H1 (cell line): ENCODE data around the gene IL37. TPM values are rescaled to one million over a fixed set of nuclear protein-coding genes. Genes with fewer than 3 reads are reported as not detected.

Source experiments
- CTCF ChIA-PET: fragments of 300-600 bp; sonication (Branson Sonifier 250); formaldehyde crosslinking; loops from one replicate; lab custom pipeline; 2021; ENCODE audit not compliant: partially characterized antibody; lab: Charles Lee
- POLR2A ChIA-PET: fragments of 300-600 bp; sonication (Branson Sonifier 250); formaldehyde crosslinking; loops from one replicate; lab custom pipeline; 2021; ENCODE audit warnings: inconsistent platforms; ENCODE audit not compliant: partially characterized antibody; lab: Charles Lee
- DNase-seq, 2 experiments: peaks; one replicate each; pipeline versions ENCODE4 v3.0.0 to v3.0.0-alpha.2; 2010 to 2022; ENCODE audit warnings: low spot score in 2 of 2, low read depth in 1 of 2, mixed read lengths in 1 of 2
- FAIRE-seq: peaks from 2 replicates; lab custom pipeline; 2011; peaks lifted over from hg19 to GRCh38; lab: Jason Lieb, UNC
- H2AFZ ChIP-seq: 2 replicates; pipeline ENCODE4 v1.8.1; 2012; ENCODE audit warnings: low read length, inconsistent platforms
- H2AK5ac ChIP-seq: 2 replicates; pipeline ENCODE4 v1.6.1; 2013; ENCODE audit warnings: low read depth, low read length
- H2BK120ac ChIP-seq: replicated peaks from 2 replicates; pipeline ENCODE3; 2013; ENCODE audit warnings: low read depth, low read length, inconsistent platforms
- H2BK12ac ChIP-seq: 2 replicates; pipeline ENCODE4 v1.6.1; 2013; ENCODE audit warnings: low read depth, low read length
- H2BK15ac ChIP-seq: 2 replicates; pipeline ENCODE4 v1.6.1; 2013; ENCODE audit warnings: low read length
- H2BK20ac ChIP-seq: 2 replicates; pipeline ENCODE4 v1.6.1; 2013; ENCODE audit warnings: low read length
- H2BK5ac ChIP-seq: 2 replicates; pipeline ENCODE4 v1.6.1; 2013; ENCODE audit warnings: low read depth, low read length
- H3K14ac ChIP-seq: 2 replicates; pipeline ENCODE4 v1.6.1; 2013; ENCODE audit warnings: inconsistent platforms; ENCODE audit not compliant: insufficient read length
- H3K18ac ChIP-seq: 2 replicates; pipeline ENCODE4 v1.6.1; 2013; ENCODE audit warnings: low read length; ENCODE audit errors: extremely low read depth
- H3K23ac ChIP-seq: 2 replicates; pipeline ENCODE4 v1.6.1; 2013; ENCODE audit warnings: inconsistent platforms; ENCODE audit not compliant: insufficient read length
- H3K23me2 ChIP-seq: 2 replicates; pipeline ENCODE4 v1.6.1; 2013; ENCODE audit warnings: low read depth, low read length
- H3K27ac ChIP-seq: 2 replicates; pipeline ENCODE4 v1.6.1; 2011; ENCODE audit warnings: low read depth, low read length, inconsistent platforms
- H3K27me3 ChIP-seq, 4 experiments: replicated peaks in 1 of 4; 1 replicate in 1 of 4; 2 replicates in 3 of 4; pipeline versions ENCODE4 v1.6.1 to v1.8.1; 2011 to 2013; ENCODE audit warnings: low read length in 3 of 4, mild to moderate bottlenecking in 3 of 4, inconsistent platforms in 2 of 4, mixed read lengths in 2 of 4, moderate library complexity in 1 of 4; ENCODE audit not compliant: control insufficient read depth in 3 of 4, insufficient read depth in 3 of 4; ENCODE audit errors: extremely low read depth in 1 of 4
- H3K36me3 ChIP-seq, 4 experiments: 2 replicates each; pipeline versions ENCODE4 v1.6.1 to v1.8.1; 2011 to 2013; ENCODE audit warnings: mild to moderate bottlenecking in 4 of 4, low read length in 3 of 4, moderate library complexity in 2 of 4, control low read depth in 1 of 4, inconsistent platforms in 1 of 4; ENCODE audit not compliant: insufficient read depth in 4 of 4, control insufficient read depth in 2 of 4
- H3K4ac ChIP-seq: replicated peaks from 2 replicates; pipeline ENCODE3; 2013; ENCODE audit warnings: low read length, low read depth, mixed read lengths, inconsistent platforms; ENCODE audit not compliant: insufficient read length
- H3K4me1 ChIP-seq, 4 experiments: replicated peaks in 1 of 4; 1 replicate in 1 of 4; 2 replicates in 3 of 4; pipeline versions ENCODE4 v1.6.1 to v1.8.1; 2011 to 2013; ENCODE audit warnings: low read length in 3 of 4, inconsistent platforms in 2 of 4, mixed read lengths in 1 of 4; ENCODE audit not compliant: insufficient read depth in 4 of 4, control insufficient read depth in 3 of 4
- H3K4me2 ChIP-seq, 2 experiments: 2 replicates each; pipeline versions ENCODE4 v1.6.1 to v1.8.1; 2011 to 2013; ENCODE audit warnings: low read depth in 2 of 2, low read length in 2 of 2, control low read depth in 1 of 2, inconsistent platforms in 1 of 2, mild to moderate bottlenecking in 1 of 2; ENCODE audit not compliant: insufficient read depth in 1 of 2
- H3K4me3 ChIP-seq, 4 experiments: fragments of 200-600, 300-600 bp in 1 of 4; sonication (generic), shearing (Covaris generic), sonication (Bioruptor Twin) in 1 of 4; 2 replicates each; pipeline versions ENCODE4 v1.5.1 to v1.8.1; 2011 to 2016; ENCODE audit warnings: low read length in 4 of 4, low read depth in 3 of 4, control low read depth in 2 of 4, inconsistent platforms in 2 of 4, mild to moderate bottlenecking in 2 of 4, mixed read lengths in 1 of 4, moderate library complexity in 1 of 4; ENCODE audit not compliant: insufficient read depth in 2 of 4; ENCODE audit errors: extremely low read depth in 1 of 4
- H3K56ac ChIP-seq: replicated peaks from 2 replicates; pipeline ENCODE3; 2013; ENCODE audit warnings: low read depth, mild to moderate bottlenecking, mixed read lengths, low read length, inconsistent platforms; ENCODE audit not compliant: insufficient read length
- H3K79me1 ChIP-seq: 2 replicates; pipeline ENCODE4 v1.6.1; 2013; ENCODE audit warnings: low read depth, low read length, control low read depth
- H3K79me2 ChIP-seq, 2 experiments: 2 replicates each; pipeline versions ENCODE4 v1.6.1 to v1.8.1; 2012 to 2013; ENCODE audit warnings: low read length in 2 of 2, mild to moderate bottlenecking in 2 of 2, inconsistent platforms in 1 of 2; ENCODE audit not compliant: insufficient read depth in 2 of 2, control insufficient read depth in 1 of 2
- H3K9ac ChIP-seq, 4 experiments: replicated peaks in 1 of 4; 1 replicate in 1 of 4; 2 replicates in 3 of 4; pipeline versions ENCODE4 v1.6.1 to v1.8.1; 2011 to 2013; ENCODE audit warnings: low read depth in 3 of 4, low read length in 3 of 4, control low read depth in 2 of 4, mild to moderate bottlenecking in 2 of 4, moderate library complexity in 2 of 4, inconsistent platforms in 1 of 4; ENCODE audit errors: extremely low read depth in 1 of 4
- H3K9me3 ChIP-seq, 2 experiments: 2 replicates each; pipeline versions ENCODE4 v1.6.1 to v1.8.1; 2012 to 2013; ENCODE audit warnings: mild to moderate bottlenecking in 2 of 2, moderate library complexity in 2 of 2, control low read depth in 1 of 2, inconsistent platforms in 1 of 2, low read depth in 1 of 2, low read length in 1 of 2, mixed read lengths in 1 of 2; ENCODE audit not compliant: insufficient read depth in 2 of 2
- H4K20me1 ChIP-seq, 2 experiments: replicated peaks in 1 of 2; 2 replicates each; pipeline versions ENCODE3 to v1.8.1; 2011 to 2013; ENCODE audit warnings: inconsistent platforms in 2 of 2, low read length in 2 of 2, mild to moderate bottlenecking in 1 of 2; ENCODE audit not compliant: insufficient read depth in 2 of 2, control insufficient read depth in 1 of 2
- H4K5ac ChIP-seq: 2 replicates; pipeline ENCODE4 v1.6.1; 2013; ENCODE audit warnings: low read length, low read depth, mixed read lengths, inconsistent platforms; ENCODE audit not compliant: insufficient read length
- H4K8ac ChIP-seq: 2 replicates; pipeline ENCODE4 v1.8.0; 2013; ENCODE audit warnings: mild to moderate bottlenecking, moderate library complexity, low read length, inconsistent platforms; ENCODE audit not compliant: insufficient read depth; ENCODE audit errors: extremely low read depth
- H4K91ac ChIP-seq: replicated peaks from 2 replicates; pipeline ENCODE3; 2013; ENCODE audit warnings: low read length, mixed read lengths, inconsistent platforms; ENCODE audit not compliant: insufficient read length
- POU5F1 ChIP-seq: IDR thresholded peaks from 2 replicates; pipeline ENCODE4 v1.6.1; 2011; ENCODE audit warnings: low read depth, mild to moderate bottlenecking, low read length, moderate library complexity
- SIN3A ChIP-seq, 2 experiments: IDR thresholded peaks in 1 of 2; conservative IDR thresholded peaks in 1 of 2; 2 replicates each; pipeline ENCODE4 v1.6.1; 2011 to 2012; ENCODE audit warnings: low read length in 2 of 2, improper control_type of control experiment in 1 of 2, low read depth in 1 of 2, mild to moderate bottlenecking in 1 of 2
- SP1 ChIP-seq: IDR thresholded peaks from 2 replicates; pipeline ENCODE4 v1.6.1; 2011; ENCODE audit warnings: low read depth, low read length
- SP2 ChIP-seq: IDR thresholded peaks from 2 replicates; pipeline ENCODE4 v1.6.1; 2012; ENCODE audit warnings: mild to moderate bottlenecking, low read length, inconsistent platforms
- TAF7 ChIP-seq: optimal IDR thresholded peaks from 2 replicates; pipeline ENCODE3; 2011; ENCODE audit warnings: low read depth, mild to moderate bottlenecking, inconsistent platforms, low read length, moderate library complexity, borderline replicate concordance
- WGBS, 2 experiments: shearing (Covaris generic) in 1 of 2; methylation state at CpG; one replicate each; pipeline versions ENCODE4 v1.1.6 to v1.1.7; 2013 to 2015; ENCODE audit warnings: low lambda C conversion rate in 2 of 2, mixed read lengths in 2 of 2, inconsistent platforms in 1 of 2, low coverage in 1 of 2, missing lambda C conversion rate in 1 of 2; ENCODE audit not compliant: insufficient replicate concordance in 2 of 2, insufficient coverage in 1 of 2, insufficient read length in 1 of 2; ENCODE audit errors: extremely low coverage in 1 of 2, missing lambda C conversion rate in 1 of 2; 5-methylcytosine and 5-hydroxymethylcytosine counted together
- polyA plus RNA-seq, 7 experiments: library from polyadenylated mRNA; depleted of rRNA in 3 of 7; stranded (reverse) in 5 of 7; unstranded in 2 of 7; fragments of >200 nt in 5 of 7; fragments of 200-250 nt in 2 of 7; gene quantifications; 1 replicate in 5 of 7; 2 replicates in 1 of 7; 4 replicates in 1 of 7; pipeline versions ENCODE4 v1.2.1 to v1.2.3, GENCODE V29; 2011 to 2013; ENCODE audit warnings: missing spikeins in 2 of 7, mixed read lengths in 2 of 7
- total RNA-seq: library from RNA; stranded (reverse); fragmentation: NEBNext Ultra II Directional; extraction: Animal tissue kit (Norgen Biotek cat#: 25700); gene quantifications from 2 replicates; pipeline ENCODE4 v1.2.1, GENCODE V29; 2021

Gene IL37
- total and polyA plus RNA-seq, 2 of the 8 experiments (the other 6 are each of a cell fraction or from before 2014, with no cell fraction given), result 0.18 TPM; not detected in 1

DNA sequence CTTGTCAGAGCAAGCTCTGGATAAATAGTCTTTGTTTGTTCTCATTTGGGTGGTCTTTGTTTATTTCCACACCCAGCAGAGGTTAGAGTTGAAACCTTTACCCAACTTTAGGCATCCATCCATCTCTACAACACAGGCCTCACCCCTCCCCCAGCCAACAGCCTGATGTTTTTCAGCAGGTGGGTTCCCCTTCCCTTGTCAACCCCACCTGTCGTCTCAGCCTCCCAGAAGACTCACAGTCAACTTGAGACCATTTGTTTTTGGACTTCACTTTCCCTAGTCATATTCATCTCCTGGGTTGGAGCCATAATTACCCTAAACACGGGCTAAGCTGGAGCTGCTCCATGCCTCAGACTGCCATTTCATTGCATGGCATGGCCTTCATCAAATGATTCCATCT lies 35.1 kb downstream of the IL37 start:
- no peak overlapping the region for H3K14ac ChIP-seq
- POLR2A ChIA-PET, result no interaction called here
- no peaks in the 10 kb centered on the region for H4K20me1 ChIP-seq
- no peak overlapping the region for H2AFZ ChIP-seq
- no peak overlapping the region for H3K27ac ChIP-seq
- CTCF ChIA-PET, result interaction anchor here (0.8 to 6.4 kb wide), 4 partner anchors 10 to 220 kb away, joined by 3 to 41 read pairs (median 10); no protein-coding TSS in a partner anchor
- no peak overlapping the region for H2BK120ac ChIP-seq
- no peak overlapping the region for H2AK5ac ChIP-seq
- no peak overlapping the region for H4K91ac ChIP-seq
- DNase-seq (no peak), FAIRE-seq (no peak)
- no peak overlapping the region for H3K4me2 ChIP-seq
- H3K4me3 ChIP-seq, result no peak overlapping the region
- H3K4ac ChIP-seq, result no peak overlapping the region
- H3K79me2 ChIP-seq, result no peaks in the 10 kb centered on the region
- no peaks in the 10 kb centered on the region for H3K9me3 ChIP-seq
- no peak overlapping the region for H3K23ac ChIP-seq
- no peak overlapping the region for H4K8ac ChIP-seq
- no peak overlapping the region for H2BK12ac ChIP-seq
- H2BK20ac ChIP-seq, result no peak overlapping the region
- no peak overlapping the region for H3K9ac ChIP-seq
- H3K79me1 ChIP-seq, result no peaks in the 10 kb centered on the region
- H4K5ac ChIP-seq, result no peak overlapping the region
- H3K23me2 ChIP-seq, result no peaks in the 10 kb centered on the region
- no peaks in the 10 kb centered on the region for H3K4me1 ChIP-seq
- H2BK5ac ChIP-seq, result no peak overlapping the region
- no peak overlapping the region for H3K18ac ChIP-seq
- WGBS, 2 experiments, result 93% methylated on average over 2 of the region's 2 CpGs; no CpG with 5 or more reads in 1 of the 2 experiments
- no peak overlapping the region for H3K56ac ChIP-seq
- H2BK15ac ChIP-seq, result no peak overlapping the region
- no peaks in the 10 kb centered on the region for H3K27me3 ChIP-seq
- H3K36me3 ChIP-seq, result no peaks in the 10 kb centered on the region
- TF ChIP-seq SP2 (no peak), SP1 (no peak), POU5F1 (no peak), SIN3A (conservative IDR thresholded peaks at IDR 0.05 in 1 of 2, IDR thresholded peaks at IDR 0.05 in 1 of 2; ENCODE audit: low read depth in 1 of 2, low read length in 2 of 2) (no peak), TAF7 (no peak)
